Stimulated activated CD4-positive, alpha-beta T cell treated with anti-CD3 and anti-CD28 coated beads, Interleukin-1b, Interleukin-23, amount 100 ng/mL, for 4 hours (primary cell): ENCODE results near the gene H2BW2.
"Not testable (repeated sequence)": the region's sequence is repeated elsewhere in the genome, so short reads cannot be mapped to it uniquely, and the experiment has no call there.

ENCODE experiments used
- DNase-seq, 2 donors: peaks; one replicate each; pipeline ENCODE4 v3.0.0-alpha.2; 2020; ENCODE audit warnings: low read depth in 2 of 2

The H2BW2 gene

DNA sequence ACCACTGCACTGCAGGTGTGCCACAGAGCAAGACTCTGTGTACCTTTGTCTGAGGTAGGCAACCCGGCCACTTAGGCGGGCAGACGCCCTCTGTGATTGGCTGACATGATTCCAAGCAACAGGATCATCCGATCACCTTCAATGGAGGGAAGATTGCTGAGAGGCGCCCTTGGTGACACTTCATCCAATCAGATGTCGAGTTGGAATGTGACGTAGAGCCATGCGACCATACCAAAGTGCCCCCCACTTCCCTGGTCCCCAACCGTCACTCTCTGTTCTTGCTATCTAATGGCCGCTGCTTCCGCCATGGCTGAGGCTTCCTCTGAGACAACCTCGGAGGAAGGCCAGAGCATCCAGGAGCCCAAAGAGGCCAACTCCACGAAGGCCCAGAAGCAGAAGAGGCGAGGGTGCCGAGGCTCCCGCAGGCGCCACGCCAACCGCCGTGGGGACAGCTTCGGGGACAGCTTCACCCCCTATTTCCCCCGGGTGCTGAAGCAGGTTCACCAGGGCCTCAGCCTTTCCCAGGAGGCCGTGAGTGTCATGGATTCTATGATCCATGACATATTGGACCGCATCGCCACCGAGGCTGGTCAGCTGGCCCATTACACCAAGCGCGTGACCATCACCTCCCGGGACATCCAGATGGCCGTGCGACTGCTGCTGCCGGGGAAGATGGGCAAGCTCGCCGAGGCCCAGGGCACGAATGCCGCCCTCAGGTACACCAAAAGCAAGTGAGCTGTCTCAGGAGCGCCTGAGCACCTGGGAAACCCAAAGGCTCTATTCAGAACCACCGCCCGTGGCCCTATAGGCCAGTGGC is at the start of gene H2BW2:
H2BW2 (plus strand) TSS at position 268 of the 817 bp plus-strand sequence; CDS start at position 307, 39 bp downstream.
- DNase-seq = no peak

DNA sequence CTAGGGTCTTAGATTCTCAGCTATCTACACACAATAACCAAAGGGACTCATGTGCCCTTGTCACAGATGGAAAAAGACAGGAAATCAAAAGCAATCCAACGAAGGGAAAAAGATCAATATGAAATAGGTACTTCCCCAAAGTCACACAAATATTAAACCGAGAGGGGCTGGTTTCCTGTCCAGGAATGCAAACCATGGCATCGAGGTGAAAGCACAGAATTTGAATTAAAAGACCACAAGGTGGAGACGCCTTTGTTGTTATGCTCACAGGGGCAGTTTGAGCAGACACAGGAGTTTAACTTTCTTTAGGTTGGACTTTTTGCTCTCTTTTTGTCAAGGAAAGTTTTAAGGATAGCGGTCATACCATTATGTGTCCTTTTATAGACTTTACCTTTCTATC is 40.5 kb upstream of the H2BW2 start:
- no peak for DNase-seq

DNA sequence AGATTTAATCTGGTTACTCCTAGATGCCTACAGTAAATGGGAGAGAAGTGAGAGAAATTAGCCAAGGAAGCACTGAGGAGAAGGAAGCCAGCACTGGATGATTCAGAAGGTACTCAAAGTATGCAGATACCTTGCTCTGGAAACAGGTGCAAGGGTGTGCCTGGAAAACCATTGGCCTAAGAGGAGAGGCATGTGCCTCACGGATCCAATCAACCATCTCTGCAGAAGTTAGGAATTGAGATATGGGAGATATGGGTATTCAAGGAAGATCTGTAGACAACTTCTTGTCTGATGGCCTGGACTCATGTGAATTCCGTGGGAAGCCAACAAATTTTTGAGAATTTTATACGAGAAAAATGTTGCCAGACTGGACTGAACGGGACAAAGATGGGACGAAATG is 30.9 kb upstream of the H2BW2 start:
- DNase-seq = no peak

DNA sequence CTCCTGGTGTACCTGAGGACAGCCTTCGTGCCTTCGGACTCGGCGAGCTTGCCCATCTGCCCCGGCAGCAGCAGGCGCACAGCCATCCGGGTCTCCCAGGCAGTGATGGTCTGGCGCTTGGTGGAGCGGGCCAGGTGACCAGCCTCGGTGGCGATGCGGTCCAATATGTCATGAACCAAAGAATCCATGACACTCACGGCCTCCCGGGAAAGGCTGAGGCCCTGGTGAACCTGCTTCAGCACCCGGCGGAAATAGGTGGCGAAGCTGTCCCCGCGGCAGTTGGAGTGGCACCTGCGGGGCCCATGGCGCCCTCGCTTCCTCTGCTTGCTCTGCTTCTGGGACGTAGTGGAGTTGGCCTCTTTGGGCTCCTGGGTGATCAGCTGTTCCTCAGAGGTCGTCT is 26.6 kb upstream of the H2BW2 start:
- DNase-seq = no peak

DNA sequence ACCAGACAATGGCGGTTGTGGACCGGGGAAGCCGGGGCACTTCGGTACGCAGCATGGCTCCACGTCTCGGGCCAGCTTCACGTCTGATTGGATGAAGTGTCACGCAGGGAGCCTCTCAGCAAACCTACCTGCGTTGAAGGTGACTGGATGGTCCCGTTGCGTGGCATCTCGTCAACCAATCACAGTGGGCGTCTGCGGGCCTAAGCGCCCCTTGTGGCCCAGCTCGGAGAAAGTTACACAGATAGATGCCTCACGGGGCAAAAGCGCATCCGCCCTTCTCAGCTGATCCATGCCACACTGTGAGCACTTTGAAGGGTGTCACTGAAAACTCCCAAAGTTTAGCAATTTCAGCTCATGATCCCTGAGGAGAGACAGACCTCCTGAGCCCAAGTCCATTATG is 26.1 kb upstream of the H2BW2 start, which contains the start of gene H2BW1:
H2BW1 (minus strand) TSS at position 103 of the 400 bp plus-strand sequence. CDS start 132 bp downstream, outside the sequence.
- no peak for DNase-seq

DNA sequence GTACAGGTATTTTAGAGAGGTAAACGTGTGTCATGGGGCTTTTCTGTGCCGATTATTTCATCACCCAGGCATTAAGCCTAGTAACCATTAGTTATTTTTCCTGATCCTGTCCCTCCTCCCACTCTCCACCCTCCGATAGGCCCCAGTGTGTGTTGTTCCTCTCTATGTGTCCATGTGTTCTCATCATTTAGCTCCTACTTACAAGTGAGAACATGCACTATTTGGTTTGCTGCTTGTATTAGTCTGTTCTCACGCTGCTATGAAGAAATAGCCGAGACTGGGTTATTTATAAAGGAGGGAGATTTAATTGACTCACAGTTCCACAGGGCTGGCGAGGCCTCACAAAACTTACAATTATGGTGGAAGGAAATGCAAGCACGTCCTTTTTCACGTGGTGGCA is 24.2 kb upstream of the H2BW2 start:
- not testable (repeated sequence) for DNase-seq

DNA sequence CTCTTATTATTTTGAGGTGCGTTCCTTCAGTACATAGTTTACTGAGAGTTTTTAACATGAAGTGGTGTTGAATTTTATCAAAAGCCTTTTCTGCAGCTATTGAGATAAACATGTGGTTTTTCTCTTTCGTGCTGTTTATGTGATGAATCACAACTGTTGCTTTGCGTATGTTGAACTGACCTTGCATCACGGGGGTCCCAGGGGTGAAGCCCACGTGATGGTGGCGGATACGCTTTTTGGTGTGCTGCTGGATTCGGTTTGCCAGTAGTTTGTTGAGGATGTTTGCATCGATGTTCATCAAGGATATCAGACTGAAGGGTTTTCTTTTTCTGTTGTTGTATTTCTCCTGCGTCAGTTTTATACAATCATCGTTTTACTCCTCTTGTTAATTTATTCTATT is 21.6 kb upstream of the H2BW2 start:
- no peak for DNase-seq

DNA sequence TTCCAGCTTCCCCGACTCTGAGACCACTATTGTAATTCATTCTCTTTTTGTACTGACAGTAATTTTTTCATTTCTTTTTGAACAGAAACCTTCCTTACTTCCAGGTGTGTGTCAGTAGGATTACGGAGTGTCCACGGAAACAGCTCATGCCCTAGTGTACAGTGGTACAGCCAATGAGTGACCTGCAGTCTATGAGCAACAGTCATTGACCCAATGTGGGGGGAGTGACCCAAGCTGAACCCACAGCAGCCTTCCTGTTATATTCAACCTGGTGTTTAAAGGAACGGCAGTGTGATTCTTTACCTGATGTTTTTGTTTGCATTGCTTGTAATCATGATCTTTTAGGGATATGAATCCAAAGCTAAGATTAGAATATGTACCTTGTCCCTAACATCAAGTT is 1.2 kb downstream of the H2BW2 start:
- no peak for DNase-seq

DNA sequence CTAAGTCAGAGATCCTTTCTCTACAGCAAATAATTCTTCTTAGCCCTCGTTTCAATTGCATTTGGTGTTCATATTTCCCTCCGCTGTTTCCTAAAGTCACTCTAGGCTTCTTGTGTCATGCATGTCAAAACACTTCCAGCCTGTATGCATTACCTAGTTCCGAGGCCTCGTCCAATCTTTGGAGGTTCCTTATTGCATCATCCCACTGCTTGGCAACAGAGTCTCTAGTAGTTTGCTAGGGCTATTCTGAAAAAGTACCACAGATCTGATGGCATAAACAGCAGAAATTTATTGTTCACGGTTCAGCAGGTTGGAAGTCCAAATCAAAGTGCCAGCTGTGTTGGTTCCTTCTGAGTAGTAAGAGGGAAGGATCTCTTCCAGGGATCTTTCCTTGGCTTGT is 5.9 kb downstream of the H2BW2 start:
- DNase-seq = no peak

DNA sequence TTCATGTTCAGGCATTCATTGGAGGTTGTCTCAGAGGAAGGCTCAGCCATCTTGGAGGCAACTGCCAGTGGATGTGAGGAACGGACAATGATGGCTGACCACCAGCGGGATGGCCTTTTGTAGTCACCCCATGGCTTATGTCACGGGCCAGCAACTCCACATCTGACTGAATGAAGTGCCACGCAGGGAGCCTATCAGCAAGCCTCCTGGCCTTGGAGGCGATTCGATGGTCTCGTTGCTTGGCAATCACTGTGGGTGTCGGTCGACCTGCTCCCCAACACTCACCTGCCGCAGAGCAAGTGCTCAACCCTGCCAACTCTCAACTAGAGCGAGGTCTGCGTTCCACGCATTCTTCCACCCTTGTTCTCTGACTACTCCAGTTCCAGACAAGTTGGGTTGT is 7.4 kb downstream of the H2BW2 start:
- DNase-seq = no peak

DNA sequence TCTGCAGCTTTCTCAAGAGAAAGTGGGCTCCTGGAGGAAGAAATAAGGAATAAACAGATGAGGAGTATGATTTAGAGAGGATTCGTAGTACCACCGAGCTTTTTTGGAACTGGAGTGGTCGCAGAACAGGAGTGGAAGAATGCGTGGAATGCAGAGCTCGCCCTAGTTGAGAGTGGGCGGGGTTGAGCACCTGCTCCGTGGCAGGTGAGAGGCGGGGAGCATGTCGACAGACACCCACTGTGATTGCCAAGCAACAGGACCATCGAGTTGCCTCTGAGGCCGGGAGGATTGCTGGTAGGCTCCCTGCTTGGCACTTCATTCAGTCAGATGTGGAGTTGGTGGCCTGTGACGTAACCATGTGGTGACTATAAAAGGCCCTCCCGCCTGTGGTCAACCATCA is 15.2 kb downstream of the H2BW2 start:
- not testable (repeated sequence) for DNase-seq

DNA sequence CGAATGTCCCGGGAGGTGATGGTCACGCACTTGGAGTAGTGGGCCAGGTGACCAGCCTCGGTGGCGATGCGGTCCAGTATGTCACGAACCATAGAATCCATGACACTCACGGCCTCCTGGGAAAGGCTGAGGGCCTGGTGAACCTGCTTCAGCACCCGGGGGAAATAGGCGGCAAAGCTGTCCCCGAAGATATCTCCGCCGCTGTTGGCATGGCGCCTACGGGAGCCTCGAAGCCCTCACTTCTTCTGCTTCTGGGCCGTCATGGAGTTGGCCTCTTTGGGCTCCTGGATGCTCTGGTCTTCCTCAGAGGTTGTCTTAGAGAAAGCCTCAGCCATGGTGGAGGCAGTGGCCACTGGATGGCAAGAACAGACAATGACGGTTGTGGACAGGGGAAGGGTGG is 22.9 kb downstream of the H2BW2 start:
- DNase-seq = not testable (repeated sequence)

DNA sequence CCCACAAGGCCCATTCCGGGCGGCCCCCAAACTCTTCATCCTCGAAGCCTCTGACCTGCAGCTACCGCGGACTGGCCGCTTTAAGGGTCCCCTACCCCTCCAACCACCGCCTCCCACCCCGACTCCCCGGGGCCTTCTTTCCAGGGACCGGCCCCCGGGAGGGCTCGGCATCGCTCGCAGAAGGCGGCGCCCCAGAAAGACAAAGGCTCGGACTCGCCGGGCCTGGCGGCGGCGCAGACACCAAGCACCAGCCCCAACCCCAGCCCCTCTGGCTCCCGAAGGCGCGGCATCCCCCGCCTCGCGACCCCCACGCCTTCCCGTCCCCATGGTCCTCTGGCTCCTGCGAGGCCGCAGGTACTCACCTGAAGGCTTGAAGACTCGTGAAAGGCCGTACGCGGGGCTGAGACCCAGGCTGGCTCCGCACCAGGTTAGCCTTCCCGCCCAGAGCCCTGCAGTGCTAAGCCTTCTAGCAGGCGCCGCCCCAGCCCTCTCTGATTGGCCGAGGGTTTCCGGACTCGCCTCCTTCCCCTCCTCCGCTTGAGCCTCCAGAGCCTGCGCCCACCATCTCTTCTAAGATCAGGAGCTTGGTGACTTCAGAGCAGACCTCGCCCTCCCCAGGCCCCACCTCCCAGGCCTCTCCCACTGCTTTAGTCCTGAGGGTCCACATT is 36.2 kb downstream of the H2BW2 start, which contains the start of gene TMSB15C:
TMSB15C (minus strand) TSS at position 459 of the 668 bp plus-strand sequence.
- not testable (repeated sequence) for DNase-seq

DNA sequence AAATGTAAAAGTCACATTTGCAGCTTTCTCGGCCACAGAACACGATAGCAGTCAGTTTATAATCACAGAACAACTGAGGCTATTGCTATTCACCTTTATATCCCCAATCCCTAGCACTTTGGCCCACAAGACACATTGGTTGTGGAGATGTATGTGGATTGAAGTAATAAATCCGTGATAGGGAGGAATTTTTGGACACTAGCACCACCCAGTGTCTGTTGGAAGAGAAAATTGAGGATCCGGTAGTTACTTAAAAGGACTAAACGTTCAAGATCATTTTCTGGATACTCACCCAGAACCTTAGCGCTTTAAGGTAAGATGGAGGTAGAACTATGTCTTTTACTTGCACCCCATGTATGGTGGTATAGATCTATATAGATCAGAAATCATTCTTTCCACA is 38.1 kb downstream of the H2BW2 start:
- not testable (repeated sequence) for DNase-seq

DNA sequence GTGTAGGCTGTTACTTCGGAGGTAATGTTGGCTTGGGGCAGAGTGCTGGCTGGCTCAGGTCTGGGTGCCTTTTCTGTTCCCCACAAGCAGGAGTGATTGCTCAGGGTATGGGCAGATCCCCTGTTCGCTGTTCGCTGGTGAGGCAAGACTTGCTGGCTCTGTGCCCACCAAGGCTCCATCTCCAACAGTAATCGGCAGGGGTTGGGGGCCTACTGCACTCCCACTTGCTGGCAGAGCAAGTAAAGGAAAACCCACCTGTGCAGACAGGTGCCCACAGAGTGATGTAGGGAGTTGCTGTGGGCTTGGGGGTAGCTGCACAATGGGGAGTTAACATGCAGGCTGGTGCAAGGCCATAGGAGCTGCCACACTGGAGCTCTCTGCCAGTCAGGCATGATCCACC is 44.3 kb downstream of the H2BW2 start:
- no peak for DNase-seq

DNA sequence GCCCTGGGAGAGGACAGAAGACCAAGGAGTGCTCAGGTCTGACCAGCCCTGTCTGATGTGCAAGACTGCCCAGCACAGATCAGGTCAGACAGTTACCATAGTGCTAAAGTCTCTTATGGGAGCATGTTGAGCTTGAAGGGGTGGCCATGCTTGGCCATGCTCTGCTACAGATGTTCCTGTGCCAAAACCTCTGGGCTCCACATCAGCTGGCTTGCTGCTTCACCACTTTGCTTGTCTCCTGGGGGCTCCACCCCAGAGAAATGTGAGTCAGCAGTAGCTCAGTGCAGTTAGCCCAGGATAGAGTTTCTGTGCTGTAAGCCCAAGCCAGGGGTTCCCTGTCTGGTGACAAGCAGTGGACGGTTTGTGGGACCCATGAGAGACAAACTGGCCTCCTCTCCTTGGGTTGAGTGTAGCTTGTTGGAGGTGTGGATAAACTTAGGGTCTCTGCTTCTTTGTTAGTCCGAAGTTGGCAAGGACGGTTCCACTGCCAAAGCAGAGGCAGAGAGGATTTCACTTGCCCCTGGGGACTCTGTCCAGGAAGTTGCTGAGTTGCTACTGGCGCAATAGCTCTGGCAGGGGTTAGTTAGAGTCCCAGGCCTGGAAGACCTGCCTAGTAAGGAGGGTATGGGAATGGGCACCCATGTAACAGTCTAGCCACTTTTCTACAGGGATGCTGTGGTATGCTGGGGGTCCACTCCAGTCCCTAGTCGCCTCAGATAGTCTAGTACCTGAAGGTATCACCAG is 45.0 kb downstream of the H2BW2 start:
- DNase-seq = no peak

DNA sequence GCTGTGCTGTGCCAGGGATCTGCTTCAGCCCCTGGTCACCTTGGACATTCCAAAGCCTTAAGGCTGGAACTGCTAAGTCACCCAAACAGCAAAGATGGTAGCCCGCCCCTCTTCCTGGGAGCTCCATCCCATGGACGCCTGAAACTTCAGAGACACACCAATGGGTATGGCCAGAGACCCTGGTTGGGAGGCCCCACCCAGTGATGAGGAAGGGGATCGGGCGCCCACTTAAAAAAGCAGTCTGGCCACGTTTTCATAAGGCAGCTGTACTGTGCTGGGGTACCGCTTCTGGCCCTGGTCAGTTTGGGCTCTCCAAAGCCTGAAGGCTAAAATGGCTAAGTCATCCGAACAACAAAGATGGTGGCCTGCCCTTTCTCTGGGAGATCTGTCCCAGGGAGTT is 45.7 kb downstream of the H2BW2 start:
- DNase-seq = no peak

DNA sequence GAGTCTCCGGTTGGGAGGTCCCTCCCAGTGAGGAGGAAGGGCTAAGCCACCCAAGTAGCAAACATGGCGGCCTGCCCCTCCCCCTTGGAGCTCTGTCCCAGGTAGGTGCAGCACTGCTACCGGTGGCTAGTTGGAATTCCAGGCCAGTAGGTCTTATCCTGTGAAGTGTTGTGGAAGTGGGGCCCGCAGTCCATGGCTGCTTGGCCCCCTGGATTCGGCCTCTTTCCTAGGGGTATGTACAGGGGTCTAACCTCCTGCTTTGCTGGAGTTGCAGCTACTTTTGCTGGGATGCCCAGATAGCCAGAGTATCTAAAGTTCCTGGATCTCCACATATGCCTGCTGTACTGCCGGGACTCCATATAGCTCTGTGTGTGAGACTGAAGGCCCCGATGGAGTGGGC is 46.2 kb downstream of the H2BW2 start:
- DNase-seq = no peak
